Activated T-helper 1 cell treated with anti-CD3 and anti-CD28 coated beads, Interleukin-2, amount 50 U/mL, for 16 hours (primary cell): ENCODE data around the gene CHAC1.

ENCODE experiments used
- DNase-seq, 2 donors: peaks; one replicate each; pipeline ENCODE4 v3.0.0-alpha.2; 2020; ENCODE audit warnings: low read depth in 1 of 2, low spot score in 1 of 2

The CHAC1 gene

GRCh38 chr15:40984964-40985363 is 31.7 kb downstream of the CHAC1 start:
- DNase-seq: no peak

GRCh38 chr15:40985541-40986330 is 32.5 kb downstream of the CHAC1 start:
- DNase-seq: no peak

- DNase-seq: no peak
These were observed 33.5 kb downstream of the CHAC1 start for GRCh38 chr15:40986820-40987219.

- no peak for DNase-seq
These were observed 34.9 kb downstream of the CHAC1 start for GRCh38 chr15:40988156-40988555.

- DNase-seq: no peak
These were observed 36.8 kb downstream of the CHAC1 start for GRCh38 chr15:40990080-40990479.

- DNase-seq: no peak
These were observed 37.5 kb downstream of the CHAC1 start for GRCh38 chr15:40990789-40991188.

- no peak for DNase-seq
These were observed 38.1 kb downstream of the CHAC1 start for GRCh38 chr15:40991355-40991754.

GRCh38 chr15:40992241-40992741 is 39.0 kb downstream of the CHAC1 start:
- no peak for DNase-seq

GRCh38 chr15:40992825-40993224 is 39.6 kb downstream of the CHAC1 start:
- DNase-seq: no peak

- DNase-seq: no peak
These were observed 42.4 kb downstream of the CHAC1 start for GRCh38 chr15:40995656-40996055.

GRCh38 chr15:40999190-40999589 is 45.9 kb downstream of the CHAC1 start:
- no peak for DNase-seq

GRCh38 chr15:41001524-41002214 is 48.4 kb downstream of the CHAC1 start:
- no peak for DNase-seq

GRCh38 chr15:41004490-41004889 is 51.2 kb downstream of the CHAC1 start:
- DNase-seq: no peak
